Spinal cord (tissue), 10 donors: Measurements from ENCODE around the gene THBS1. TPM values are rescaled to one million over a fixed set of nuclear protein-coding genes. Genes with fewer than 3 reads are reported as not detected.

ENCODE experiments used
- DNase-seq, 6 donors: peaks; one replicate each; pipeline versions ENCODE4 v3.0.0 to v3.0.0-alpha.2; 2013 to 2015; ENCODE audit warnings: low spot score in 6 of 6, low read depth in 4 of 6
- H3K27ac ChIP-seq: one replicate; pipeline ENCODE4 v1.5.1; 2013; ENCODE audit warnings: low read depth, low read length, control low read depth
- H3K27me3 ChIP-seq: one replicate; pipeline ENCODE4 v1.6.1; 2013; ENCODE audit warnings: low read length; ENCODE audit not compliant: control insufficient read depth, insufficient read depth
- H3K36me3 ChIP-seq: one replicate; pipeline ENCODE4 v1.6.1; 2013; ENCODE audit warnings: low read length; ENCODE audit not compliant: control insufficient read depth, insufficient read depth
- H3K4me1 ChIP-seq: one replicate; pipeline ENCODE4 v1.6.1; 2013; ENCODE audit warnings: low read length; ENCODE audit not compliant: control insufficient read depth, insufficient read depth
- H3K4me3 ChIP-seq: one replicate; pipeline ENCODE4 v1.5.1; 2013; ENCODE audit warnings: low read depth, low read length, control low read depth
- H3K9me3 ChIP-seq: one replicate; pipeline ENCODE4 v1.6.1; 2013; ENCODE audit warnings: low read length; ENCODE audit not compliant: control insufficient read depth, insufficient read depth
- WGBS: methylation state at CpG from one replicate; pipeline ENCODE4 v1.1.5; 2013; ENCODE audit warnings: missing lambda C conversion rate; ENCODE audit not compliant: insufficient coverage; 5-methylcytosine and 5-hydroxymethylcytosine counted together
- polyA plus RNA-seq, 2 donors: library from polyadenylated mRNA; unstranded; fragments of 120-200 nt; gene quantifications; one replicate each; pipeline ENCODE4 v1.2.1, GENCODE V29; 2013; ENCODE audit not compliant: insufficient read length in 2 of 2
- total RNA-seq, 2 donors: library from RNA; depleted of rRNA in 1 of 2; stranded (reverse); fragments of 120-200 nt in 1 of 2; fragments of >200 nt in 1 of 2; gene quantifications; one replicate each; pipeline versions ENCODE4 v1.2.3 to v1.2.4, GENCODE V29; 2013 to 2014
- donor health status: healthy.

Gene THBS1
- total and polyA plus RNA-seq, 4 donors: 20.8 to 70.6 (median 35.4) TPM

DNA sequence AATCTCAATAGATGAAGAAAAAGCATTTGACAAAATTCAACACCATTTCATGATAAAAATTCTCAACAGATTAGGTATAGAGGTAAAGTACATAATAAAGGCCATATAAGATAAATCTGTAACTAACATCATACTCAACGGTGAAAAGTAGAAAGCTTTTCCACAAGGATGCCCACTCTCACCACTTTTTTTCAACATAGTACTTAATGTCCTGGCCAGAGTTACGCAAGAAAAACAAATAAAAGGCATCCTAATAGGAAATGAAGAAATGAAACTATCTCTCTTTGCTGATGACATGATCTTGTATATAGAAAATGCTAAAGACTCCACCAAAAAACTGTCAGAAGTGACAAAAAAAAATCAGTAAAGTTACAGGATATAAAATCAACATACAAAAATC lies 33.0 kb downstream of the THBS1 start:
- H3K36me3 ChIP-seq: no peaks in the 10 kb centered on the region
- H3K27ac ChIP-seq: no peak overlapping the region
- H3K4me1 ChIP-seq: no peaks in the 10 kb centered on the region
- H3K27me3 ChIP-seq: no peaks in the 10 kb centered on the region
- H3K4me3 ChIP-seq: no peak overlapping the region
- WGBS: no CpG with 5 or more reads among the region's 2 CpGs
- DNase-seq: no peak
- peaks cover 15% of the 10 kb centered on the region for H3K9me3 ChIP-seq

DNA sequence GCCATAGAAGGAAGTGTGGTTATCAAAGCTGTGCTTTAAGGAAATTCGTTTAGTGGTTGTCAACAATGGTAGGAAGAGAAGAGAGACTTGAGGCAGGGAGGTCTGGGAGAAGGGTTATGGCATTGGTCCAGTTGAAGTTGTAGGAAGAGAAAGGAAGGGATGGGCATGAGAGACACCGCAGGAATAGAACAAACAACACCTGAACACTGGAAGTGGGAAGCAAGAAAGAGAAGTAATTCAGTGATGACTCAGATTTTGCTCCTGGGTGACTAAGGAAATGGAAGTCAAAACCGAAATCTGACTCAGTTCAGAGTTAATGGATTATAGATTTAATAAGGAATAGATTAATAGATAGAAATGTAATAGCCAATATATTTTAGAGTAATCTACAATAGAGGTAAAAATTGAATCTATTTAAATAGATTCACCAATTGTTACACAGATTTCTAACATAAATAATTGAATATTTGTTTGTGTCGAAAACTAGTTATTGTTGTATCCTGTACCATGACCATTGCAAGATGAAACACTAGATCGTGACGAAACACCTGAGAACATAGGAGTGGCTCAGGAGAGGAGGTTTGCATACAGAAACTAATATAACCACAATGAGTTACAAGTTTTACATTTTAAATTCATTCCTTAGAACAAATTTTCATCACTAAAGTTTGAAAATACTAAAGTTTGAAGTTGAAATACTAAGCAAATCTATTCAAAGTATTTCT lies 36.0 kb downstream of the THBS1 start:
- no peak for DNase-seq
- peaks cover 5% of the 10 kb centered on the region for H3K9me3 ChIP-seq
- H3K27me3 ChIP-seq: no peaks in the 10 kb centered on the region
- WGBS: 70% methylated on average over 2 of the region's 6 CpGs
- H3K27ac ChIP-seq: no peak overlapping the region
- no peaks in the 10 kb centered on the region for H3K36me3 ChIP-seq
- H3K4me1 ChIP-seq: no peaks in the 10 kb centered on the region
- H3K4me3 ChIP-seq: no peak overlapping the region

DNA sequence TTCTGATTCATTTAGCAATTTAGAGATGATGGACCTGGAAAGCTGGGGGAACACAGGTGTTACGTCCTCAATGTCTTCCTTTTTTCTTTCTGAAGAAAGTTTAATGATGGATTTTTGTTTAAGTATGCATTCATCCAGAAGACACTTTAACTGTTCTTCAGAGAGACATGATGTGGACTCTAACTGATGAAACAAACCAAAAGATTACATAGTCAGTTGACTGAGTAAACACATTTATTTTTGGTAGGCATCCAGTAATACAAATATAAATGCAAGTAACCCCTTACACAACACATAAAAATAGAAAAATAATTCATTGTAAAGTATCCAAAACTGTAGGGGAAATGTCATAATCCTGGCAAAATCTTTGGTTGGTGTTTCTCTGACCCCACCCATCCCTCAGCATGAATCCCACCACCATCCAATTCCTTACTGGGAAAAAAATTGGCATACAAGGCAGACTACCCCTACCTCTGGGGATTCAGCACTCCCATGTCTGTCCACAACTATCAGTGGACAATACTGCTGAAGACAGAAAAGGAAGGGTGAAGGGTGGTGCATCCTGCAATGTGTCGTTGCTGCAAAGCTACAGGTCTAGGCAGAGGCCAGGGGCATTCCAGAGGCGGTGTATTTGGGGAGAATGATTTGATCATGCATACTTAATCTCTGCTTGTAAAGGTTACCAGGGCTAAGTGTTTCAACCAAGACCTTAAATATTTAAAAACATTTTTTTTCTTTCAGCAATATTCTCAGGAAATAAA lies 37.4 kb downstream of the THBS1 start:
- DNase-seq: no peak
- no peak overlapping the region for H3K4me3 ChIP-seq
- H3K27ac ChIP-seq: no peak overlapping the region
- H3K9me3 ChIP-seq: peaks cover 5% of the 10 kb centered on the region
- WGBS: 79% methylated on average over 2 of the region's 3 CpGs
- H3K36me3 ChIP-seq: no peaks in the 10 kb centered on the region
- no peaks in the 10 kb centered on the region for H3K27me3 ChIP-seq
- H3K4me1 ChIP-seq: no peaks in the 10 kb centered on the region

DNA sequence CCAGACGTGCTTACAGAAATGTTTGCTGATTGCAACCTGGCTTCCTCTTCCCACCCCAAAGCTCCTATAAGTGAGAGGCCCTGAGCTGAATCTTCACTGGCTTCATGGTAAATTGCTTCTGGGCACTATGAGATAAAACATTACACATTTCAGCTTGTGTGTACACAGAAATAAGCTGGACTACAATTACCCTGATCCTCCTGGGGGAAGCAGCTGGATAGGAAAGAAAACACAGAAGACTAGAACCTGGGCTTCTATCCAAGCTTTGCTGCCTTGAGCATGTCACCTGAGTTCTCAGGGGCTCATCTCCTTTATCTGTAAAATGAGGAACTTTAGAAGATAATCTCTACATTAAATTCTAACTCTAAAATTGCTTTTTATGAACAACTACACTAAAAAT lies 40.3 kb downstream of the THBS1 start:
- no peaks in the 10 kb centered on the region for H3K9me3 ChIP-seq
- 100% methylated on average over 1 of the region's 1 CpG for WGBS
- no peak for DNase-seq

DNA sequence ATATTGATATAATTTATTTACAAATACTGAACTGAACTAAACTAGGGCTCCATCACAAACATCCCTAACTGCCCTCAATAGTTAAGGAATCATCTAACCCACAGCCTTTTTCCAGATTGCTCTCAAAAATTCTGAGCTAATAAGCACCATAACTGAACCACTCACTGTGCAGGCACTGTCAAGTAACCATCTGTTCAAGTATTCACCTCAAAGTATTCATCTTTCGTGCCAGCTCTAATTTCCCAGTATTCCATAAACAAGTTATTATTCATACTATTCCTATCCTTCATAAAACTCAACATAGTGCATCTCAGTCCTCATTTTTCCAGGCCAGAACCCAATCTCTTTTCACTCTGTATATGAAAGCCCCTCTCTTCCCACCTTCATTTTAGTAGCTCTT lies 41.1 kb downstream of the THBS1 start:
- Histone ChIP-seq H3K4me1 (no peaks in the 10 kb centered on the region), H3K27ac (no peak overlapping the region), H3K9me3 (no peaks in the 10 kb centered on the region), H3K36me3 (no peaks in the 10 kb centered on the region), H3K4me3 (no peak overlapping the region), H3K27me3 (no peaks in the 10 kb centered on the region)
- 59% methylated on average over 1 of the region's 1 CpG for WGBS
- peak in 2 of 6 donors; percentile 30 to 49 for DNase-seq

More for the DNA sequence above, 40.3 kb downstream of the THBS1 start:
- Histone ChIP-seq H3K4me3 (no peak overlapping the region), H3K27me3 (no peaks in the 10 kb centered on the region), H3K4me1 (no peaks in the 10 kb centered on the region), H3K27ac (no peak overlapping the region), H3K36me3 (no peaks in the 10 kb centered on the region)

DNA sequence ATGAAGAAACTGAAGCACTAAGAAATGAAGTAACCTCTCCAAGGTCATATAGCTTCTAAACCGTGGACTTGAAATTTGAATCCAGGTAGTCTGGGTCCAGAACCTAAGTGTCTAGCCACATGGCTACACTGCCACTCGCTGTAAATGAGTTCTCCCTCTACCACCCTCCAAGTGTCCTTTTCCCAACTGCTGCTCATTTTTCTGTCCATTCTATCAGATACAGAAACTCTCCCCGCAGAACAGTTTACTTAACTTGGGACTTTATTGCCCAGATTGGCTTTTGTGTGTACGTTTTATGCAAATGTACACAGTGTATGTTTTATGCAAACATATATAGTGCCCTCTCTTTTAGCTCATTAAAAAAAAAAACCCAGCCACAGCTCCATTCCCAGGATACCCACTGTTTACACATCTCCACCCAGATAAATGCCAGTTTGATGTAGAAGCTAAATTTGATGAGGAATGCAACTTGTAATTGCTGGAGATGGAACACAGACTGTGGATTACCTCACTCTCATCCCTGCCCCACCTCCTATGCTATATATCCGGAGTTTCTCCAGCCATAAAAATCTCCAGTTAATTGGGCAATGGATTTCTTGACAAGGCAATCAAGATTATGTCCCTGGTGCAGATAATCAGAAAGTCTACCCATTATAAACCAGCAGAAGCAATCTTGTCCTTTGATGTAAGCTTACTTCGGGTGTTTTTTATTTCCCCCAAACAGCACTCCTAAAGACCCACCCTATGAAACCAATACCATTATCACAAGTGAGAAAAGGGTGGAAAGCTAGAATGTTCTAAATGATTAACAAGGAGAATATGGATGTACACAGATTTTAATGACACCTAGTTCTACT lies 42.0 kb downstream of the THBS1 start:
- Histone ChIP-seq H3K4me3 (no peak overlapping the region), H3K4me1 (no peaks in the 10 kb centered on the region), H3K27me3 (no peaks in the 10 kb centered on the region), H3K27ac (no peak overlapping the region), H3K9me3 (no peaks in the 10 kb centered on the region), H3K36me3 (no peaks in the 10 kb centered on the region)
- WGBS: 91% methylated on average over 2 of the region's 6 CpGs
- no peak for DNase-seq

DNA sequence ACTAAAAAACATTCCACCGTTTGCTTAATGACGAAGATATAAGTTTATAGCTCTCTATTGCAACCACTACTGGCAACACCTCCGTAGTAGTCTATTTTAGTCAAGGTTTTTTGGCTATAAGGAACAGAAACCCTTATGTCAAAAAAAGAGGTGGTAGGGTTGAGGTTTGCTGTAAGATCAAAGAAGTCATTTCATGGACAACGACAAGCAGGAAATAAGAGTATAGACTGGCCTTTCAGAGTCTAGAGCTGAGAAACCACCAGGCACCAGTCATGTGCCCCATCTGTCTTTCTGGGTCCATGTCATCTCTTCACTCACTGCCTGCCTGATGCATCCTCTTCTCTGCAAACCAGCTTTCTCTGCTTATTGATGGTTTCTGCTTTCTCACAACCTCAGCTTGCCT lies 42.7 kb downstream of the THBS1 start:
- no peaks in the 10 kb centered on the region for H3K9me3 ChIP-seq
- DNase-seq: no peak
- no peaks in the 10 kb centered on the region for H3K36me3 ChIP-seq
- 78% methylated on average over 1 of the region's 4 CpGs for whole genome bisulfite sequencing
- no peak overlapping the region for H3K4me3 ChIP-seq
- no peaks in the 10 kb centered on the region for H3K27me3 ChIP-seq
- H3K27ac ChIP-seq: no peak overlapping the region
- no peaks in the 10 kb centered on the region for H3K4me1 ChIP-seq

DNA sequence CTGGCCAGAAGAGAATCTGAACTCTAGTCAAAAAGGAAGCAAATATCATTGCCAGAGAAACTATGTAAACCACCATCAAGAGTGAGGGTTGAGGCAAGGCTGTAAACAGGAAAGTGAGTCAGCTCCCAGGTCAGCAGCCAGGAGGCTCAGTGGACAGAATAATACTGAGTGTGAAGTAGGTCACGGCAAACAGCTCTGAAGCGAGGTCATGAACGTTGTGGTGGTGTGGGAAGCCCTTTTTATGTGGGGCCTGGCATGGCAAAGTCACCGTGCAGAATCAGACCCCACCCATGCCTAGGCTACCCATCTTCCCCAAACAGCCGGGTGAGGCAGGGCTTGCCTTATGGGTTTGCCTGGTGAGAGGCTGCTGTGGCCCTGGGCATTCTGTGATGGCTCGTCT lies 43.9 kb downstream of the THBS1 start:
- Histone ChIP-seq H3K36me3 (no peaks in the 10 kb centered on the region), H3K4me3 (no peak overlapping the region), H3K9me3 (no peaks in the 10 kb centered on the region), H3K27me3 (no peaks in the 10 kb centered on the region), H3K27ac (no peak overlapping the region), H3K4me1 (peaks cover 5% of the 10 kb centered on the region)
- 94% methylated on average over 5 of the region's 6 CpGs for WGBS
- no peak for DNase-seq

DNA sequence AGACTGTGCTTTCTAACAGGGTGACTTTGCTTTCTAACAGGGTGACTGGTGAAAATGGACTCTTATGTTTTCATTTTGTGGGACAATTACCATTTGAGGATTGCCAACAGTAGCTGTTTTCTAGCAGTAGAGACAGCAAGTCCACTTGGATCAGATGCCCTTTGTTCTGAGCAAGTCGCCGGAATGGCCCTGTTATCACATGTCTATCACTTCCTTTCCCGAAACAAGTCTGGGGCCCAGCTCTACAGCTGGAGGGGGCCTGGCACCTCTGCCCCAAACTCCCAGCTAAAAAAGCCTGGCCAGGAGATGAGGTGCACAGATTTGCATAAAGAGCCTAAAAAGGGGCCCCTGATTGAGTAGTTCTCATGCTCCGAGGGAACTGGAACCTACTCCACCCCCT lies 44.6 kb downstream of the THBS1 start:
- Histone ChIP-seq H3K9me3 (no peaks in the 10 kb centered on the region), H3K4me3 (no peak overlapping the region), H3K36me3 (no peaks in the 10 kb centered on the region), H3K27ac (no peak overlapping the region), H3K27me3 (no peaks in the 10 kb centered on the region), H3K4me1 (peaks cover 5% of the 10 kb centered on the region)
- WGBS: 92% methylated on average over 3 of the region's 4 CpGs
- no peak for DNase-seq
